HG02678 (cell line): Measurements from ENCODE around the gene FSHR.

Experiments
- ATAC-seq: cut with Tn5 transposase; IDR thresholded peaks from one replicate; pipeline ENCODE4 v1.9.1; 2021; ENCODE audit warnings: mild to moderate bottlenecking, moderate library complexity; ENCODE audit not compliant: unreplicated experiment

FSHR gene

GRCh38 chr2:49111456-49111855, 42.9 kb downstream of the FSHR start:
- no peak for ATAC-seq

GRCh38 chr2:49111006-49111405, 43.3 kb downstream of the FSHR start:
- no peak for ATAC-seq

- ATAC-seq, result no peak
Observed at GRCh38 chr2:49110571-49110970, 43.7 kb downstream of the FSHR start.

GRCh38 chr2:49108851-49109250, 45.5 kb downstream of the FSHR start:
- ATAC-seq, result no peak

- no peak for ATAC-seq
Observed at GRCh38 chr2:49108436-49108835, 45.9 kb downstream of the FSHR start.

GRCh38 chr2:49105506-49105905, 48.8 kb downstream of the FSHR start:
- no peak for ATAC-seq

GRCh38 chr2:49102146-49102545, 52.2 kb downstream of the FSHR start:
- ATAC-seq, result no peak

GRCh38 chr2:49080681-49081080, 73.6 kb downstream of the FSHR start:
- no peak for ATAC-seq

- no peak for ATAC-seq
Observed at GRCh38 chr2:49070716-49071115, 83.6 kb downstream of the FSHR start.

- no peak for ATAC-seq
Observed at GRCh38 chr2:49069829-49070228, 84.5 kb downstream of the FSHR start.

- ATAC-seq, result no peak
Observed at GRCh38 chr2:49068613-49069012, 85.7 kb downstream of the FSHR start.

GRCh38 chr2:49067971-49068370, 86.3 kb downstream of the FSHR start:
- ATAC-seq, result peak; percentile 43

GRCh38 chr2:49053156-49053555, 101.2 kb downstream of the FSHR start:
- ATAC-seq, result no peak

- ATAC-seq, result no peak
Observed at GRCh38 chr2:49050265-49050664, 104.0 kb downstream of the FSHR start.

GRCh38 chr2:49049161-49049560, 105.2 kb downstream of the FSHR start:
- ATAC-seq, result no peak

GRCh38 chr2:49045083-49045482, 109.2 kb downstream of the FSHR start:
- ATAC-seq, result no peak

- peak; percentile 38 for ATAC-seq
Observed at GRCh38 chr2:49044350-49045079, 109.8 kb downstream of the FSHR start.

- ATAC-seq, result no peak
Observed at GRCh38 chr2:49043405-49043982, 110.8 kb downstream of the FSHR start.

GRCh38 chr2:49042488-49042887, 111.8 kb downstream of the FSHR start:
- peak; percentile 60 for ATAC-seq

- ATAC-seq, result no peak
Observed at GRCh38 chr2:49041061-49041460, 113.3 kb downstream of the FSHR start.

- ATAC-seq, result no peak
Observed at GRCh38 chr2:49037197-49037596, 117.1 kb downstream of the FSHR start.

GRCh38 chr2:49035481-49035880, 118.8 kb downstream of the FSHR start:
- ATAC-seq, result no peak
